Cerebellar cortex (tissue), 1 donor: ENCODE results near the gene MRPL19.

Source experiments
- DNase-seq: peaks from one replicate; pipeline ENCODE4 v3.0.0-alpha.2; 2015; ENCODE audit warnings: low spot score

The MRPL19 gene

GRCh38 chr2:75736276-75736675 lies 89.7 kb downstream of the MRPL19 start:
- no peak for DNase-seq

DNA sequence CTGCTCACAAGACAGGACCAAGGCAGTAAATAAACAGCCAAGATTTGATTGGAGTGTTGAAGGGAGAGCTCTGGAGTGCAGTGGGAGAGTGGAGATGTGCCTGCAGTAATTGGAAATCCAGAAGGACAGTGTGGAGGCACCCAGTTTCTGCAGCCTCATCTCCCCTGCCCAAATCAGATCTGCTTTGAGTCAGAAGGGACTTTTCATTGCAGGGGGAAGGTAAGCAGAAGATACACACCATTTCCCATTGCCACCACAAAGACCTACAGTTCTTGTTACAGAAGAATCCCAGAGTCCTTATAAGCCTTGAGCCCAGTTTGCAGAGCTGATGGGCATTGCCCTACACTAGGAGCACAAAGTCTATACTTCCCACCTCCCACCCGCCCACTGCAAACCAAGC lies 91.4 kb downstream of the MRPL19 start:
- DNase-seq, result no peak
